RWPE2 (cell line): ENCODE data around the gene PIP4K2B.

Experiments
- ATAC-seq: fragments of 200-7000 bp; cut with Tn5 transposase; 3 replicates; pipeline ENCODE4 v1.9.1; 2021; ENCODE audit warnings: low read depth
- DNase-seq: peaks from one replicate; pipeline ENCODE4 v3.0.0-alpha.2; 2020; ENCODE audit warnings: low spot score
- H3K27ac ChIP-seq: fragments of 450-650 bp; 2 replicates; pipeline ENCODE4 v1.5.1; 2017; ENCODE audit warnings: mild to moderate bottlenecking; ENCODE audit not compliant: poor library complexity, severe bottlenecking
- H3K27me3 ChIP-seq: fragments of 250-450 bp; sonication (Bioruptor Pico); 2 replicates; pipeline ENCODE4 v1.5.1; 2021; ENCODE audit warnings: mild to moderate bottlenecking, moderate library complexity; ENCODE audit not compliant: insufficient read depth, poor library complexity, severe bottlenecking
- H3K36me3 ChIP-seq: fragments of 250-450 bp; sonication (Bioruptor Pico); 2 replicates; pipeline ENCODE4 v1.5.1; 2020; ENCODE audit warnings: low read depth, mild to moderate bottlenecking, moderate library complexity
- H3K4me1 ChIP-seq: fragments of 250-450 bp; sonication (Bioruptor Pico); 2 replicates; pipeline ENCODE4 v1.5.1; 2021; ENCODE audit warnings: mild to moderate bottlenecking, moderate library complexity; ENCODE audit not compliant: insufficient read depth, poor library complexity, severe bottlenecking
- H3K4me3 ChIP-seq: fragments of 250-450 bp; sonication (Bioruptor Pico); 2 replicates; pipeline ENCODE4 v1.5.1; 2021; ENCODE audit warnings: mild to moderate bottlenecking, moderate library complexity; ENCODE audit not compliant: severe bottlenecking
- H3K9me3 ChIP-seq: fragments of 250-450 bp; sonication (Bioruptor Pico); 2 replicates; pipeline ENCODE4 v1.5.1; 2021; ENCODE audit warnings: mild to moderate bottlenecking, moderate library complexity; ENCODE audit not compliant: severe bottlenecking
- CTCF ChIP-seq: fragments of 450-650 bp; IDR thresholded peaks from one replicate; pipeline ENCODE4 v1.5.1; 2017; ENCODE audit warnings: mild to moderate bottlenecking, moderate library complexity; ENCODE audit not compliant: poor library complexity, severe bottlenecking

Gene PIP4K2B

GRCh38 chr17:38739305-38739704 is 60.1 kb downstream of the PIP4K2B start:
- H3K36me3 ChIP-seq, result peaks cover 52% of the 10 kb centered on the region
- H3K4me3 ChIP-seq, result no peak overlapping the region
- DNase-seq (no peak), ATAC-seq (no peak)
- TF ChIP-seq CTCF, result no peak
- no peaks in the 10 kb centered on the region for H3K27me3 ChIP-seq
- H3K9me3 ChIP-seq, result no peaks in the 10 kb centered on the region
- H3K27ac ChIP-seq, result no peak overlapping the region
- peaks cover 10% of the 10 kb centered on the region for H3K4me1 ChIP-seq

GRCh38 chr17:38738686-38739085 is 60.7 kb downstream of the PIP4K2B start:
- peaks cover 59% of the 10 kb centered on the region for H3K36me3 ChIP-seq
- no peaks in the 10 kb centered on the region for H3K27me3 ChIP-seq
- peaks cover 10% of the 10 kb centered on the region for H3K4me1 ChIP-seq
- no peak for DNase-seq
- no peak for TF ChIP-seq CTCF
- ATAC-seq, result no peak
- H3K4me3 ChIP-seq, result no peak overlapping the region
- no peak overlapping the region for H3K27ac ChIP-seq
- no peaks in the 10 kb centered on the region for H3K9me3 ChIP-seq

- no peaks in the 10 kb centered on the region for H3K27me3 ChIP-seq
- H3K4me3 ChIP-seq, result no peak overlapping the region
- H3K9me3 ChIP-seq, result no peaks in the 10 kb centered on the region
- H3K36me3 ChIP-seq, result peaks cover 64% of the 10 kb centered on the region
- no peak for DNase-seq
- H3K27ac ChIP-seq, result no peak overlapping the region
- H3K4me1 ChIP-seq, result peaks cover 10% of the 10 kb centered on the region
- no peak for ATAC-seq
- TF ChIP-seq CTCF, result no peak
These were observed 61.2 kb downstream of the PIP4K2B start for GRCh38 chr17:38738007-38738662.

GRCh38 chr17:38735161-38735997 is 64.0 kb downstream of the PIP4K2B start:
- peak; percentile 88 for TF ChIP-seq CTCF
- Histone ChIP-seq H3K9me3 (no peaks in the 10 kb centered on the region), H3K36me3 (peaks cover 81% of the 10 kb centered on the region), H3K4me1 (no peaks in the 10 kb centered on the region), H3K4me3 (no peak overlapping the region), H3K27me3 (no peaks in the 10 kb centered on the region), H3K27ac (no peak overlapping the region)
- ATAC-seq (peak; percentile 7; the same call in 1 of the 3 replicates), DNase-seq (no peak)
